ENCODE results near the gene SORBS1. TPM values are rescaled to one million over a fixed set of nuclear protein-coding genes. Genes with fewer than 3 reads are reported as not detected.

SORBS1 gene
- total and polyA plus RNA-seq, 9 of the 15 experiments (the other 6 are each of a cell fraction or from before 2014, with no cell fraction given) = 2.0 to 13.3 (median 6.5) TPM

DNA sequence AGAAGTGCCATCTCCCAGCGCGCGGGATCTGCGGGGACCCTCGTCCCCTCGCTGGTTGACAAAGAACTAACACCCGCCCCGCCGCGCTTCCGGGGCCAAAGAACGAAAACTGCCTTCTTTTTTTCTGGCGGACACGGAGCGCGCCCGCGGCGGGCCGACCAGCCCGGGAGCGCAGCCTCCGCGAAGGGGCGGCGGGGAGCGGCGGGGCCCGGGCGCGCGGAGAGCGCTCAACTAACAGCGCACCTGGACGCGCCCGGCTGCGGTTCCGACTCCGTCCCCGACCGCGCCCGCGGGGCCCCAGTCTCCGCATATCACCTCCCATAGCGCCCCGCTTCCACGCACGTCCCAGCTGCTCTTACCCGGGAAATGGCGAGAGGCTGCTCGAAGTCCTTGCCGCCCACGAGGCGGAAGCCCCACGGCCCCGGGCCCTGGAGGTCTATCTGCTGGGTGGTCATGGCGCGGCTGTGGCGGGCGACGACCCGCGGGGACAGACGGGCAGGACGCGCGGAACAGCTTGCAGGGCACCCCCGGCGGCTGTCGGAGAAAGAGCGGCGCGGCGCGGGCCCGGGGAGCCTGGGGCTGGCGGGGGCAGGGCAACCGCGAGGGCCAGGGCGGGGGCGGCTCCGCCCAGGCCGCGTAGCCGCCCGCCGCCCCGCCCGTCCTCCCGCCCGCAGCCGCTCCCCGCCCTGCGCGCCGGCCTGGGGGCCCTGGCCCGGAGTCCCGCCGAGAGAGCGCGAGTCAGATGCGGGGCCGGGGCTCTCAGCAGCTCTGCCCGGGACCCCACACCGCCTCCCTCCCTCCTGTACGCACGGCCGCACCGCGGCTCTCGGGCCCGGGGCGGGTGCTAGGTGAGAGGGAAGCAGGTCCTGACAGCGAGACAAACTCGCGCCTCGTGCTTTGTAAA is 270.5 kb downstream of the SORBS1 start, which contains the start of gene PDLIM1 (continued):
- TF ChIP-seq, protein P1, sequence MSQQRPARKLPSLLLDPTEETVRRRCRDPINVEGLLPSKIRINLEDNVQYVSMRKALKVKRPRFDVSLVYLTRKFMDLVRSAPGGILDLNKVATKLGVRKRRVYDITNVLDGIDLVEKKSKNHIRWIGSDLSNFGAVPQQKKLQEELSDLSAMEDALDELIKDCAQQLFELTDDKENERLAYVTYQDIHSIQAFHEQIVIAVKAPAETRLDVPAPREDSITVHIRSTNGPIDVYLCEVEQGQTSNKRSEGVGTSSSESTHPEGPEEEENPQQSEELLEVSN (IDR thresholded peaks at IDR 0.05; ENCODE audit: borderline replicate concordance in 1 of 2, extremely low read depth in 1 of 2, insufficient read depth in 1 of 2, insufficient read length in 1 of 2, low read depth in 1 of 2, low read length in 1 of 2, poor library complexity in 1 of 2, severe bottlenecking in 1 of 2) = peak; percentile 50 to 86
- peak; percentile 70 for TF ChIP-seq SUPT5H (IDR thresholded peaks at IDR 0.05)
- no peak for TF ChIP-seq MED1 (CRISPR knock-in tag; IDR thresholded peaks at IDR 0.05; ENCODE audit: borderline replicate concordance)
- TF ChIP-seq ZNF124 (CRISPR knock-in tag; IDR thresholded peaks at IDR 0.05) = no peak
- peak; percentile 59; the same call in 1 of the 2 replicates for TF ChIP-seq NFIC (IDR thresholded peaks at IDR 0.05)
- TF ChIP-seq ZFPM2 (CRISPR knock-in tag; IDR thresholded peaks at IDR 0.05) = no peak
- peak; percentile 91 for TF ChIP-seq RBFOX2 (IDR thresholded peaks at IDR 0.05; ENCODE audit: low read depth, low read length)
- TF ChIP-seq, protein P2, sequence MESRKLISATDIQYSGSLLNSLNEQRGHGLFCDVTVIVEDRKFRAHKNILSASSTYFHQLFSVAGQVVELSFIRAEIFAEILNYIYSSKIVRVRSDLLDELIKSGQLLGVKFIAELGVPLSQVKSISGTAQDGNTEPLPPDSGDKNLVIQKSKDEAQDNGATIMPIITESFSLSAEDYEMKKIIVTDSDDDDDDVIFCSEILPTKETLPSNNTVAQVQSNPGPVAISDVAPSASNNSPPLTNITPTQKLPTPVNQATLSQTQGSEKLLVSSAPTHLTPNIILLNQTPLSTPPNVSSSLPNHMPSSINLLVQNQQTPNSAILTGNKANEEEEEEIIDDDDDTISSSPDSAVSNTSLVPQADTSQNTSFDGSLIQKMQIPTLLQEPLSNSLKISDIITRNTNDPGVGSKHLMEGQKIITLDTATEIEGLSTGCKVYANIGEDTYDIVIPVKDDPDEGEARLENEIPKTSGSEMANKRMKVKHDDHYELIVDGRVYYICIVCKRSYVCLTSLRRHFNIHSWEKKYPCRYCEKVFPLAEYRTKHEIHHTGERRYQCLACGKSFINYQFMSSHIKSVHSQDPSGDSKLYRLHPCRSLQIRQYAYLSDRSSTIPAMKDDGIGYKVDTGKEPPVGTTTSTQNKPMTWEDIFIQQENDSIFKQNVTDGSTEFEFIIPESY (CRISPR knock-in tag; IDR thresholded peaks at IDR 0.05) = peak; percentile 36; the same call in 1 of the 2 replicates
- TF ChIP-seq NCOA2 (IDR thresholded peaks at IDR 0.05; ENCODE audit: partially characterized antibody in 2 of 2) = no peak
- no peak for TF ChIP-seq CREM (IDR thresholded peaks at IDR 0.05; ENCODE audit: low read depth)
- peak; percentile 51; the same call in 1 of the 2 replicates for TF ChIP-seq POLR2AphosphoS5 (IDR thresholded peaks at IDR 0.05; ENCODE audit: control insufficient read depth, insufficient read depth, low read depth, low read length)
- no peak for TF ChIP-seq XRCC4 (IDR thresholded peaks at IDR 0.05; ENCODE audit: extremely low read depth, insufficient read depth, insufficient read length)
- TF ChIP-seq, protein P3, sequence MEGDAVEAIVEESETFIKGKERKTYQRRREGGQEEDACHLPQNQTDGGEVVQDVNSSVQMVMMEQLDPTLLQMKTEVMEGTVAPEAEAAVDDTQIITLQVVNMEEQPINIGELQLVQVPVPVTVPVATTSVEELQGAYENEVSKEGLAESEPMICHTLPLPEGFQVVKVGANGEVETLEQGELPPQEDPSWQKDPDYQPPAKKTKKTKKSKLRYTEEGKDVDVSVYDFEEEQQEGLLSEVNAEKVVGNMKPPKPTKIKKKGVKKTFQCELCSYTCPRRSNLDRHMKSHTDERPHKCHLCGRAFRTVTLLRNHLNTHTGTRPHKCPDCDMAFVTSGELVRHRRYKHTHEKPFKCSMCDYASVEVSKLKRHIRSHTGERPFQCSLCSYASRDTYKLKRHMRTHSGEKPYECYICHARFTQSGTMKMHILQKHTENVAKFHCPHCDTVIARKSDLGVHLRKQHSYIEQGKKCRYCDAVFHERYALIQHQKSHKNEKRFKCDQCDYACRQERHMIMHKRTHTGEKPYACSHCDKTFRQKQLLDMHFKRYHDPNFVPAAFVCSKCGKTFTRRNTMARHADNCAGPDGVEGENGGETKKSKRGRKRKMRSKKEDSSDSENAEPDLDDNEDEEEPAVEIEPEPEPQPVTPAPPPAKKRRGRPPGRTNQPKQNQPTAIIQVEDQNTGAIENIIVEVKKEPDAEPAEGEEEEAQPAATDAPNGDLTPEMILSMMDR (IDR thresholded peaks at IDR 0.05 in 2 of 3, conservative IDR thresholded peaks at IDR 0.05 in 1 of 3; ENCODE audit: insufficient read depth in 2 of 3, low read depth in 1 of 3, low read length in 3 of 3) = peak in 2 of 3 experiments; percentile 32 to 61; a peak in 4 of 6 replicates
- TF ChIP-seq U2AF2 (optimal IDR thresholded peaks at IDR 0.05; ENCODE audit: low read depth, low read length) = no peak
- TF ChIP-seq, protein P4, sequence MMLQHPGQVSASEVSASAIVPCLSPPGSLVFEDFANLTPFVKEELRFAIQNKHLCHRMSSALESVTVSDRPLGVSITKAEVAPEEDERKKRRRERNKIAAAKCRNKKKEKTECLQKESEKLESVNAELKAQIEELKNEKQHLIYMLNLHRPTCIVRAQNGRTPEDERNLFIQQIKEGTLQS (IDR thresholded peaks at IDR 0.05) = no peak
- TF ChIP-seq, protein P4 (CRISPR knock-in tag; conservative IDR thresholded peaks at IDR 0.05) = no peak
- TF ChIP-seq NR3C1 (CRISPR knock-in tag; IDR thresholded peaks at IDR 0.05) = no peak
- TF ChIP-seq TGIF2 (CRISPR knock-in tag; IDR thresholded peaks at IDR 0.05) = 0 out of 2 replicates have a peak, but pooled peaks have one; percentile 65
- no peak for TF ChIP-seq MEIS2 (IDR thresholded peaks at IDR 0.05; ENCODE audit: partially characterized antibody)
- TF ChIP-seq ZNF77 (CRISPR knock-in tag; IDR thresholded peaks at IDR 0.05) = no peak
- 0 out of 2 replicates have a peak, but pooled peaks have one; percentile 39 for TF ChIP-seq ZNF431 (CRISPR knock-in tag; IDR thresholded peaks at IDR 0.05)
- TF ChIP-seq PCBP1 (IDR thresholded peaks at IDR 0.05; ENCODE audit: low read depth, low read length, poor library complexity, severe bottlenecking) = peak; percentile 61
